IPS-18a (cell line): ENCODE data around the gene CYP4F8.
"Not testable (repeated sequence)": the region's sequence is repeated elsewhere in the genome, so short reads cannot be mapped to it uniquely, and the experiment has no call there.

Experiments used
- H3K27ac ChIP-seq: one replicate; pipeline ENCODE4 v1.5.1; 2013; ENCODE audit warnings: low read length
- H3K27me3 ChIP-seq: one replicate; pipeline ENCODE4 v1.6.1; 2013; ENCODE audit warnings: mild to moderate bottlenecking, low read length; ENCODE audit not compliant: control insufficient read depth, insufficient read depth
- H3K36me3 ChIP-seq: one replicate; pipeline ENCODE4 v1.6.1; 2013; ENCODE audit warnings: low read depth, low read length; ENCODE audit not compliant: control insufficient read depth
- H3K4me1 ChIP-seq: one replicate; pipeline ENCODE4 v1.6.1; 2013; ENCODE audit warnings: low read depth, low read length; ENCODE audit not compliant: control insufficient read depth
- H3K4me3 ChIP-seq: one replicate; pipeline ENCODE4 v1.5.1; 2013; ENCODE audit warnings: low read length
- H3K9ac ChIP-seq: one replicate; pipeline ENCODE4 v1.6.1; 2013; ENCODE audit warnings: mild to moderate bottlenecking, low read length, moderate library complexity
- H3K9me3 ChIP-seq: one replicate; pipeline ENCODE4 v1.6.1; 2013; ENCODE audit warnings: low read depth, low read length; ENCODE audit not compliant: control insufficient read depth

Gene CYP4F8

GRCh38 chr19:15675560-15675959, 60.5 kb downstream of the CYP4F8 start:
- Histone ChIP-seq H3K27ac (no peak overlapping the region), H3K9me3 (peaks cover 42% of the 10 kb centered on the region), H3K4me1 (no peaks in the 10 kb centered on the region), H3K4me3 (no peak overlapping the region), H3K36me3 (no peaks in the 10 kb centered on the region), H3K9ac (no peak overlapping the region), H3K27me3 (no peaks in the 10 kb centered on the region)

- no peaks in the 10 kb centered on the region for H3K36me3 ChIP-seq
- H3K4me3 ChIP-seq, result no peak overlapping the region
- no peaks in the 10 kb centered on the region for H3K4me1 ChIP-seq
- H3K27me3 ChIP-seq, result no peaks in the 10 kb centered on the region
- peaks cover 45% of the 10 kb centered on the region for H3K9me3 ChIP-seq
- no peak overlapping the region for H3K27ac ChIP-seq
- H3K9ac ChIP-seq, result no peak overlapping the region
These were observed 64.1 kb downstream of the CYP4F8 start for GRCh38 chr19:15679089-15679488.

- not testable (repeated sequence) for H3K36me3 ChIP-seq, H3K4me3 ChIP-seq, H3K27ac ChIP-seq, H3K9ac ChIP-seq, H3K27me3 ChIP-seq, H3K4me1 ChIP-seq
- H3K9me3 ChIP-seq, result peaks cover 52% of the 10 kb centered on the region
These were observed 64.8 kb downstream of the CYP4F8 start for GRCh38 chr19:15679865-15680264.
